BE2C (cell line): ENCODE measurements around the gene EPN1.
"Not testable (repeated sequence)": the region's sequence is repeated elsewhere in the genome, so short reads cannot be mapped to it uniquely, and the experiment has no call there.

Experiments used
- DNase-seq: peaks from one replicate; pipeline ENCODE4 v3.0.0-alpha.2; 2020
- H3K27me3 ChIP-seq: fragments of 250-450 bp; sonication (Bioruptor Pico); 2 replicates; pipeline ENCODE4 v1.5.1; 2020; ENCODE audit warnings: mild to moderate bottlenecking
- H3K36me3 ChIP-seq: fragments of 250-450 bp; sonication (Bioruptor Pico); 2 replicates; pipeline ENCODE4 v1.5.1; 2020; ENCODE audit warnings: mild to moderate bottlenecking
- H3K4me1 ChIP-seq: fragments of 250-450 bp; sonication (Bioruptor Pico); 2 replicates; pipeline ENCODE4 v1.5.1; 2020
- H3K4me3 ChIP-seq: 2 replicates; pipeline ENCODE4 v1.5.1; 2011; ENCODE audit warnings: low read depth, low read length
- H3K9me3 ChIP-seq: fragments of 250-450 bp; sonication (Bioruptor Pico); 2 replicates; pipeline ENCODE4 v1.5.1; 2020
- CTCF ChIP-seq: IDR thresholded peaks from 2 replicates; pipeline ENCODE4 v1.5.1; 2012; ENCODE audit warnings: mild to moderate bottlenecking, low read depth, low read length

The EPN1 gene

GRCh38 chr19:55716531-55716930 is 41.5 kb downstream of the EPN1 start:
- Histone ChIP-seq H3K9me3 (no peaks in the 10 kb centered on the region), H3K36me3 (no peaks in the 10 kb centered on the region), H3K4me3 (no peak overlapping the region), H3K27me3 (peaks cover 55% of the 10 kb centered on the region), H3K4me1 (no peaks in the 10 kb centered on the region)
- no peak for TF ChIP-seq CTCF
- DNase-seq: no peak

- TF ChIP-seq CTCF: no peak
- no peak for DNase-seq
- H3K4me1 ChIP-seq: no peaks in the 10 kb centered on the region
- H3K4me3 ChIP-seq: no peak overlapping the region
- no peaks in the 10 kb centered on the region for H3K36me3 ChIP-seq
- peaks cover 55% of the 10 kb centered on the region for H3K27me3 ChIP-seq
- no peaks in the 10 kb centered on the region for H3K9me3 ChIP-seq
These were observed 42.2 kb downstream of the EPN1 start for GRCh38 chr19:55717251-55717650.

GRCh38 chr19:55717879-55718711 is 43.1 kb downstream of the EPN1 start:
- H3K36me3 ChIP-seq, H3K9me3 ChIP-seq, H3K4me3 ChIP-seq, H3K4me1 ChIP-seq, DNase-seq: not testable (repeated sequence)
- peaks cover 58% of the 10 kb centered on the region for H3K27me3 ChIP-seq

- no peak for TF ChIP-seq CTCF
- Histone ChIP-seq H3K36me3 (no peaks in the 10 kb centered on the region), H3K4me1 (no peaks in the 10 kb centered on the region), H3K4me3 (no peak overlapping the region), H3K9me3 (no peaks in the 10 kb centered on the region), H3K27me3 (peaks cover 52% of the 10 kb centered on the region)
- DNase-seq: no peak
These were observed 45.3 kb downstream of the EPN1 start for GRCh38 chr19:55720214-55720746.

- TF ChIP-seq CTCF: no peak
- Histone ChIP-seq H3K4me1 (no peaks in the 10 kb centered on the region), H3K4me3 (no peak overlapping the region), H3K9me3 (no peaks in the 10 kb centered on the region), H3K27me3 (peaks cover 51% of the 10 kb centered on the region), H3K36me3 (no peaks in the 10 kb centered on the region)
- no peak for DNase-seq
These were observed 45.8 kb downstream of the EPN1 start for GRCh38 chr19:55720801-55721200.

GRCh38 chr19:55723491-55723890 is 48.5 kb downstream of the EPN1 start:
- no peaks in the 10 kb centered on the region for H3K36me3 ChIP-seq
- H3K9me3 ChIP-seq: no peaks in the 10 kb centered on the region
- DNase-seq: no peak
- no peaks in the 10 kb centered on the region for H3K4me1 ChIP-seq
- H3K27me3 ChIP-seq: peaks cover 46% of the 10 kb centered on the region
- no peak overlapping the region for H3K4me3 ChIP-seq
- no peak for TF ChIP-seq CTCF

- H3K4me3 ChIP-seq, H3K4me1 ChIP-seq, DNase-seq, H3K36me3 ChIP-seq, H3K9me3 ChIP-seq: not testable (repeated sequence)
- peaks cover 38% of the 10 kb centered on the region for H3K27me3 ChIP-seq
These were observed 55.4 kb downstream of the EPN1 start for GRCh38 chr19:55730378-55730777.
